Astrocyte (in vitro differentiated cells and primary cell): ENCODE measurements around the gene PPP1CC. TPM values are rescaled to one million over a fixed set of nuclear protein-coding genes. Genes with fewer than 3 reads are reported as not detected.

Experiments
- total RNA-seq: library from RNA; stranded (reverse); gene quantifications from 2 replicates; pipeline ENCODE4 v1.2.1, GENCODE V29; 2021

The PPP1CC gene
- total RNA-seq, 1 donor from 2014 or later, result 107 TPM

Other genes with a start within 250 kb of the PPP1CC start
- 78.1 and 80.7 TPM in 2 replicates for gene VPS29, start 240.8 kb downstream of the PPP1CC start, total RNA-seq
- 0.53 and 0.66 TPM in 2 replicates for gene RAD9B, start 240.6 kb downstream of the PPP1CC start, total RNA-seq
- 14.9 and 16.6 TPM in 2 replicates for gene PPTC7, start 159.6 kb downstream of the PPP1CC start, total RNA-seq
- 22.6 and 32.0 TPM in 2 replicates for gene TCTN1, start 128.8 kb downstream of the PPP1CC start, total RNA-seq
- gene HVCN1, start 53.8 kb downstream of the PPP1CC start, total RNA-seq, result 0.94 and 1.0 TPM in 2 replicates
- gene CCDC63, start 104.1 kb upstream of the PPP1CC start, total RNA-seq, result 0.30 TPM in 1 of 2 replicates, not detected in the other
- 0.48 TPM in 1 of 2 replicates, not detected in the other for gene MYL2, start 177.7 kb upstream of the PPP1CC start, total RNA-seq